WTC11 (cell line): ENCODE data around the gene ANKRD1. TPM values are rescaled to one million over a fixed set of nuclear protein-coding genes. Genes with fewer than 3 reads are reported as not detected.

Experiments used
- ATAC-seq: fragments of 200-7000 bp; cut with Tn5 transposase; 2 replicates; pipeline ENCODE4 v1.10.0; 2021; ENCODE audit warnings: mild to moderate bottlenecking, moderate library complexity
- CTCF ChIA-PET: fragments of 300-600 bp; sonication (Branson Sonifier 250); formaldehyde crosslinking; loops from one replicate; lab custom pipeline; 2021; ENCODE audit warnings: antibody characterized with exemption; lab: Charles Lee
- POLR2A ChIA-PET: fragments of 350-600 bp; sonication (Branson Sonifier 250); formaldehyde crosslinking; loops from one replicate; lab custom pipeline; 2021; ENCODE audit warnings: antibody characterized with exemption; lab: Charles Lee
- DNase-seq: peaks from one replicate; pipeline ENCODE4 v3.0.0; 2021; ENCODE audit warnings: low spot score
- H3K27ac Mint-ChIP-seq: 2 replicates; pipeline ENCODE4 v1.8.0; 2021; ENCODE audit warnings: mixed read lengths
- H3K27me3 Mint-ChIP-seq: 2 replicates; pipeline ENCODE4 v1.8.0; 2021; ENCODE audit warnings: low read depth, mild to moderate bottlenecking, moderate library complexity, mixed read lengths
- H3K36me3 Mint-ChIP-seq: 2 replicates; pipeline ENCODE4 v1.8.0; 2021; ENCODE audit warnings: mixed read lengths
- H3K4me1 Mint-ChIP-seq: 2 replicates; pipeline ENCODE4 v1.8.0; 2022; ENCODE audit warnings: mixed read lengths
- H3K4me3 Mint-ChIP-seq: 2 replicates; pipeline ENCODE4 v1.8.0; 2021; ENCODE audit warnings: mild to moderate bottlenecking, moderate library complexity, mixed read lengths
- H3K9me3 Mint-ChIP-seq: 2 replicates; pipeline ENCODE4 v1.8.0; 2021; ENCODE audit warnings: mixed read lengths
- CREM ChIP-seq: sonication (generic); formaldehyde crosslinking; IDR thresholded peaks from 2 replicates; pipeline ENCODE4 v1.8.1; 2022; ENCODE audit warnings: mild to moderate bottlenecking, missing genetic modification reagents, moderate library complexity
- ELF4 ChIP-seq: sonication (generic); formaldehyde crosslinking; IDR thresholded peaks from 2 replicates; pipeline ENCODE4 v1.8.1; 2022; ENCODE audit warnings: low read depth, mild to moderate bottlenecking, moderate library complexity, missing genetic modification reagents
- ERG ChIP-seq: fragments of 250-450 bp; sonication (Bioruptor Pico); IDR thresholded peaks from 2 replicates; pipeline ENCODE4 v1.8.0; 2021; ENCODE audit warnings: mild to moderate bottlenecking
- HMGXB4 ChIP-seq: sonication (generic); formaldehyde crosslinking; IDR thresholded peaks from 2 replicates; pipeline ENCODE4 v1.8.1; 2023; ENCODE audit warnings: mild to moderate bottlenecking, moderate library complexity, missing genetic modification reagents
- NFYB ChIP-seq: sonication (generic); formaldehyde crosslinking; conservative IDR thresholded peaks from 2 replicates; pipeline ENCODE4 v1.8.0; 2022; ENCODE audit warnings: low read depth, missing genetic modification reagents
- NR2C2 ChIP-seq: sonication (generic); formaldehyde crosslinking; IDR thresholded peaks from 2 replicates; pipeline ENCODE4 v1.8.0; 2022; ENCODE audit warnings: mild to moderate bottlenecking, missing genetic modification reagents
- SMAD4 ChIP-seq: sonication (generic); formaldehyde crosslinking; IDR thresholded peaks from 2 replicates; pipeline ENCODE4 v1.8.0; 2022; ENCODE audit warnings: mild to moderate bottlenecking, missing genetic modification reagents
- TEAD1 ChIP-seq: sonication (generic); formaldehyde crosslinking; IDR thresholded peaks from 2 replicates; pipeline ENCODE4 v1.8.0; 2022; ENCODE audit warnings: mild to moderate bottlenecking, missing genetic modification reagents
- ZBTB43 ChIP-seq: sonication (generic); formaldehyde crosslinking; IDR thresholded peaks from 2 replicates; pipeline ENCODE4 v1.8.1; 2023; ENCODE audit warnings: mild to moderate bottlenecking, missing genetic modification reagents
- ZNF138 ChIP-seq: sonication (generic); formaldehyde crosslinking; conservative IDR thresholded peaks from 2 replicates; pipeline ENCODE4 v1.8.1; 2022; ENCODE audit warnings: mild to moderate bottlenecking, moderate library complexity, missing genetic modification reagents
- ZNF425 ChIP-seq: fragments of 250-450 bp; sonication (Bioruptor Pico); conservative IDR thresholded peaks from 2 replicates; pipeline ENCODE4 v1.9.0; 2021; ENCODE audit warnings: mild to moderate bottlenecking
- total RNA-seq: library from RNA; stranded (reverse); gene quantifications from 3 replicates; pipeline ENCODE4 v1.2.3, GENCODE V29; 2021
- TF ChIP-seq, protein P1 (sequence below): sonication (generic); formaldehyde crosslinking; IDR thresholded peaks from 2 replicates; pipeline ENCODE4 v1.8.0; 2023; ENCODE audit warnings: missing genetic modification reagents
- TF ChIP-seq, protein P2 (sequence below): sonication (generic); formaldehyde crosslinking; IDR thresholded peaks from 2 replicates; pipeline ENCODE4 v1.8.0; 2022; ENCODE audit warnings: mild to moderate bottlenecking, missing genetic modification reagents

The ANKRD1 gene
- total RNA-seq, 1 experiment from 2014 or later: not detected

DNA sequence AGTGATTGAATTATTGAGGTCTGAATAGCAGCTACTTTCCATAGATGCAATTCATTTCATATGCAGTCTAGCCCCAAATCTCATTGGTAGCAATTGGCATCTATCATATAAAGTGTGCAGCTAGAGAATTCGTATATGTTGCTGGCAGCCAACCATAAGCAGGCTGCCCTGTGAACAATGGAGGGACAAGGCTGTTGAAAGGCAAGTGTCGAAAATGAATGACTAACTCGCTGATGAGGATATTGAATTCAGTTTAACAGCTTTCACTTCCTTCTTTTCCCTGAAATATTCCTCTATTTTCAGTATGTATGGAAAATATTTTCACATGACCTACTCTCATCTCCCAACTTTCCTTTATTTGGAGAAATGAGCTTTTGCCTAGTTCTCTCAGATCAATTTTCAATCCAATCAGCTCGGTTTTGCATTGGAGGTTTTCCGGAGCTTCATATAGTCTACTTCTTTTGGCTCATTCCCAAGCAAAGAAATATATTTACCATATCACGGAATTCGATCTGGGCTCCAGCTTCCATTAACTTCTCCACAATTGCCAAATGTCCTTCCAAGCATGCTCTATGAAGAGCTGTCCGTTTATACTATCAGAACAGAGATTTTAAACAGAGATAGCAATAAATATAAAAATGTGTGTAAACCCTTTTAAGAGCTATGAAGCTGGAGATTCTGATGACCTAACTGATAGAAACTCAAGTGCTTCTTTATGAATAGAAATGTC, 3.5 kb downstream of the ANKRD1 start:
- ChIA-PET CTCF (interaction anchor here (0.6 to 1.3 kb wide), 4 partner anchors 37 to 381 kb away, joined by 3 to 5 read pairs (median 3); no protein-coding TSS in a partner anchor), POLR2A (no interaction called here)
- Mint-ChIP-seq H3K27ac (no peak overlapping the region), H3K36me3 (no peaks in the 10 kb centered on the region), H3K4me3 (no peak overlapping the region), H3K9me3 (no peaks in the 10 kb centered on the region), H3K27me3 (peaks cover 100% of the 10 kb centered on the region), H3K4me1 (peaks cover 8% of the 10 kb centered on the region)
- TF ChIP-seq HMGXB4 (CRISPR knock-in tag) (no peak), SMAD4 (CRISPR knock-in tag) (no peak), CREM (CRISPR knock-in tag) (no peak), ELF4 (no peak), ZNF138 (CRISPR knock-in tag) (no peak), NFYB (CRISPR knock-in tag) (no peak), ZBTB43 (CRISPR knock-in tag) (no peak), NR2C2 (CRISPR knock-in tag) (no peak), TEAD1 (CRISPR knock-in tag) (no peak)
- TF ChIP-seq, protein P1, sequence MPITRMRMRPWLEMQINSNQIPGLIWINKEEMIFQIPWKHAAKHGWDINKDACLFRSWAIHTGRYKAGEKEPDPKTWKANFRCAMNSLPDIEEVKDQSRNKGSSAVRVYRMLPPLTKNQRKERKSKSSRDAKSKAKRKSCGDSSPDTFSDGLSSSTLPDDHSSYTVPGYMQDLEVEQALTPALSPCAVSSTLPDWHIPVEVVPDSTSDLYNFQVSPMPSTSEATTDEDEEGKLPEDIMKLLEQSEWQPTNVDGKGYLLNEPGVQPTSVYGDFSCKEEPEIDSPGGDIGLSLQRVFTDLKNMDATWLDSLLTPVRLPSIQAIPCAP (CRISPR knock-in tag): no peak
- TF ChIP-seq, protein P2, sequence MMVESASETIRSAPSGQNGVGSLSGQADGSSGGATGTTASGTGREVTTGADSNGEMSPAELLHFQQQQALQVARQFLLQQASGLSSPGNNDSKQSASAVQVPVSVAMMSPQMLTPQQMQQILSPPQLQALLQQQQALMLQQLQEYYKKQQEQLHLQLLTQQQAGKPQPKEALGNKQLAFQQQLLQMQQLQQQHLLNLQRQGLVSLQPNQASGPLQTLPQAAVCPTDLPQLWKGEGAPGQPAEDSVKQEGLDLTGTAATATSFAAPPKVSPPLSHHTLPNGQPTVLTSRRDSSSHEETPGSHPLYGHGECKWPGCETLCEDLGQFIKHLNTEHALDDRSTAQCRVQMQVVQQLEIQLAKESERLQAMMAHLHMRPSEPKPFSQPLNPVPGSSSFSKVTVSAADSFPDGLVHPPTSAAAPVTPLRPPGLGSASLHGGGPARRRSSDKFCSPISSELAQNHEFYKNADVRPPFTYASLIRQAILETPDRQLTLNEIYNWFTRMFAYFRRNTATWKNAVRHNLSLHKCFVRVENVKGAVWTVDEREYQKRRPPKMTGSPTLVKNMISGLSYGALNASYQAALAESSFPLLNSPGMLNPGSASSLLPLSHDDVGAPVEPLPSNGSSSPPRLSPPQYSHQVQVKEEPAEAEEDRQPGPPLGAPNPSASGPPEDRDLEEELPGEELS (CRISPR knock-in tag): no peak
- ATAC-seq: no peak
- DNase-seq: no peak

DNA sequence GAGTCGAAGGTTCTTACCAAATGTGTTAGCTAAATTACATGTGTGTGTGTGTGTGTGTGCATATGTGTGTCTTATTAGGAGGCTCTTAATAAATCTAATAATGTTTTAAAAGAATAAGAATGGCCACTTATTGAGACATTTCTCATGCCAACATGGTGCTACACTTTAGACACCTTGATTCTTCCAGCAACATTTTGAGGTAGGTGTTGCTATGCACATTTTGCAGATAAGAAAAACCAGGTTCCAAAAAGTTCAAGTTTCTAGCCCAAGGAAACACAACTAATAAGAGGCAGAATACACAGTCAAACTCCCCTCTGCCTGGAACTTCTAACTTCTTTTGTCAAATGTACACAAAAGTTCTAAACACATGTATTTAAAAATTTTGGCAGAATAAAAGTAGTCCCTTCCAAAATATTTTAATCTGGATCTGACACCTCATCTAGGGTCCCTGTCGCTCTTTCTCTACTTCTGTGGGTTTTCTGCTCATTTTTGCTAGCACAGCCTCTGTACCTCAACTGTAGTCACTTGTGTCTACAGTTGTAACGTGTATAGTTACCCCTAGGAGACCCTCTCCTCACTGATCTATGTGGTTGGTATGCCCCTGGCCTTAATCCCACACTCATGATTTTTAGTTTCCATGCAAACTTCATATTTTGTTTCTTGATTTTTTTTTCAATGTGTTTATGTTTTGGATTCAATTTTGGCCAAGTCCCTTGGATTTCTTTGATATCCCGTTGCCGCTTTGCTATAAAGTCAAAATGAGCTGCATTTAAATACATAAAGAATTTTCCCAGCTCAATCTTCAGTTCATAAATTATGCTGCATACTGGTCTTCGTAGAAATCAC, 4.3 kb downstream of the ANKRD1 start:
- CTCF ChIA-PET: interaction anchor here (1.0 to 1.3 kb wide), 2 partner anchors 89 to 382 kb away, joined by 3 to 5 read pairs; no protein-coding TSS in a partner anchor
- no peak for ATAC-seq
- no peak for DNase-seq
- no peaks in the 10 kb centered on the region for H3K9me3 Mint-ChIP-seq
- H3K36me3 Mint-ChIP-seq: no peaks in the 10 kb centered on the region
- H3K4me3 Mint-ChIP-seq: no peak overlapping the region
- POLR2A ChIA-PET: no interaction called here
- H3K4me1 Mint-ChIP-seq: peaks cover 13% of the 10 kb centered on the region
- TF ChIP-seq ZNF425 (CRISPR knock-in tag) (no peak), ERG (no peak)
- H3K27ac Mint-ChIP-seq: no peak overlapping the region
- H3K27me3 Mint-ChIP-seq: peaks cover 99% of the 10 kb centered on the region
